Esophagus muscularis mucosa (tissue), 4 donors: ENCODE results near the gene CHPF2. TPM values are rescaled to one million over a fixed set of nuclear protein-coding genes. Genes with fewer than 3 reads are reported as not detected.

ENCODE experiments used
- DNase-seq: peaks from one replicate; pipeline ENCODE4 v3.0.0-alpha.2; 2017; ENCODE audit errors: extremely low spot score
- H3K27ac ChIP-seq, 4 donors: fragments of 200-600 bp; sonication (generic); replicated peaks in 1 of 4; 1 replicate in 3 of 4; 2 replicates in 1 of 4; pipeline ENCODE4 v1.5.1; 2016 to 2019; ENCODE audit warnings: mild to moderate bottlenecking in 1 of 4
- H3K27me3 ChIP-seq, 4 donors: fragments of 200-600 bp; sonication (generic); one replicate each; pipeline versions ENCODE4 v1.5.1 to v1.6.0; 2016 to 2019
- H3K36me3 ChIP-seq, 4 donors: fragments of 200-600 bp; sonication (generic); one replicate each; pipeline ENCODE4 v1.5.1; 2016 to 2019
- H3K4me1 ChIP-seq, 4 donors: fragments of 200-600 bp; sonication (generic); one replicate each; pipeline ENCODE4 v1.5.1; 2016 to 2019
- H3K4me3 ChIP-seq, 4 donors: fragments of 200-600 bp; sonication (generic); 1 replicate in 2 of 4; 2 replicates in 2 of 4; pipeline ENCODE4 v1.5.1; 2016 to 2019; ENCODE audit warnings: mild to moderate bottlenecking in 4 of 4, moderate library complexity in 1 of 4
- H3K9me3 ChIP-seq, 4 donors: fragments of 200-600 bp; sonication (generic); 1 replicate in 3 of 4; 2 replicates in 1 of 4; pipeline ENCODE4 v1.5.1; 2016 to 2019
- EP300 ChIP-seq: sonication (generic); formaldehyde crosslinking; IDR thresholded peaks from one replicate; pipeline ENCODE4 v1.6.1; 2017; ENCODE audit warnings: antibody characterized with exemption
- POLR2A ChIP-seq: fragments of 450-650 bp; IDR thresholded peaks from one replicate; pipeline ENCODE4 v1.6.1; 2017; ENCODE audit warnings: antibody characterized with exemption, moderate library complexity, mild to moderate bottlenecking, low read depth
- POLR2AphosphoS5 ChIP-seq, 2 donors: sonication (generic); formaldehyde crosslinking; IDR thresholded peaks; one replicate each; pipeline ENCODE4 v1.6.1; 2017; ENCODE audit warnings: antibody characterized with exemption in 2 of 2
- WGBS: methylation state at CpG from one replicate; pipeline ENCODE4 v1.1.5; 2018; 5-methylcytosine and 5-hydroxymethylcytosine counted together
- intact Hi-C: fragments of 100-400 bp; cut with DNase I; formaldehyde crosslinking; loops from one replicate; pipeline ENCODE4 v1.15.1; 2023
- total RNA-seq, 4 donors: library from RNA; depleted of rRNA; stranded (reverse); fragments of >200 nt; gene quantifications; one replicate each; pipeline versions ENCODE4 v1.1.0 to v1.2.1, GENCODE V29; 2016
- TF ChIP-seq, protein P1 (sequence below), 3 experiments: fragments of 200-600 bp in 2 of 3; fragments of 450-650 bp in 1 of 3; sonication (generic) in 2 of 3; IDR thresholded peaks; one replicate each; pipeline ENCODE4 v1.5.1; 2017 to 2019; ENCODE audit warnings: antibody characterized with exemption in 3 of 3, mild to moderate bottlenecking in 2 of 3, moderate library complexity in 1 of 3

The CHPF2 gene
- total RNA-seq, 4 donors from 2014 or later: 23.7 to 39.4 (median 26.8) TPM

DNA sequence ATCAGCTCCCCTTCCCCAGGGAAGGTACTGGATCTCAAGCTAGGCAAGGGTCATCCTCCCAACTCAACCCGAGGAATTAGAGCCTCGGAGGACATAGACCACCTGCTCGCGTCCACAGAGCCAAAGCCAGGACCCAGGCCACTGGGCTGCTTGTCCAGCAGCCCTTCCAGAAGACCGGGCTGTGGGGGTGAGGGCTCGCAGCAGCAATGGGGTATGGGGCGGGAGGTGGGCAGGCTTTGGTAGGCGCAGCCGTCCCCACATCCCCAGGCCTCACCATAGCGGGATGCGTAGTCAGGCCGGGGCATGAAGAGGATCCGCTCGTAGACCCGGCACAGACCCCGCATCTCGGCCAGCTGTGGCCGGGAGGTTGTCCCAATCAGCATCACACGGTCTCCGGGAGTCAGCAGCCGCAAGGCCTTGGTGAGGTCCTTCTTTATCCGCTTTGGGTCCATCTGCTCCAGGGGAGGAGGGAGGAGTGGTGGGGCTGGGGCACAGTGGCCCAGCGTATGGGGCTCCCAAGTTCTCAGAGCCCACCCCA, 40.2 kb upstream of the CHPF2 start:
- no peaks in the 10 kb centered on the region for H3K9me3 ChIP-seq
- TF ChIP-seq, protein P1, sequence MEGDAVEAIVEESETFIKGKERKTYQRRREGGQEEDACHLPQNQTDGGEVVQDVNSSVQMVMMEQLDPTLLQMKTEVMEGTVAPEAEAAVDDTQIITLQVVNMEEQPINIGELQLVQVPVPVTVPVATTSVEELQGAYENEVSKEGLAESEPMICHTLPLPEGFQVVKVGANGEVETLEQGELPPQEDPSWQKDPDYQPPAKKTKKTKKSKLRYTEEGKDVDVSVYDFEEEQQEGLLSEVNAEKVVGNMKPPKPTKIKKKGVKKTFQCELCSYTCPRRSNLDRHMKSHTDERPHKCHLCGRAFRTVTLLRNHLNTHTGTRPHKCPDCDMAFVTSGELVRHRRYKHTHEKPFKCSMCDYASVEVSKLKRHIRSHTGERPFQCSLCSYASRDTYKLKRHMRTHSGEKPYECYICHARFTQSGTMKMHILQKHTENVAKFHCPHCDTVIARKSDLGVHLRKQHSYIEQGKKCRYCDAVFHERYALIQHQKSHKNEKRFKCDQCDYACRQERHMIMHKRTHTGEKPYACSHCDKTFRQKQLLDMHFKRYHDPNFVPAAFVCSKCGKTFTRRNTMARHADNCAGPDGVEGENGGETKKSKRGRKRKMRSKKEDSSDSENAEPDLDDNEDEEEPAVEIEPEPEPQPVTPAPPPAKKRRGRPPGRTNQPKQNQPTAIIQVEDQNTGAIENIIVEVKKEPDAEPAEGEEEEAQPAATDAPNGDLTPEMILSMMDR (IDR thresholded peaks at IDR 0.05): no peak
- TF ChIP-seq POLR2A (no peak), EP300 (no peak), POLR2AphosphoS5 (IDR thresholded peaks at IDR 0.05) (no peak)
- peaks cover 0 to 40% (median 0%) of the 10 kb centered on the region in 4 donors for H3K27me3 ChIP-seq
- intact Hi-C loops: no loop called here
- WGBS: 88% methylated on average over 3 of the region's 23 CpGs
- DNase-seq: no peak
- H3K27ac ChIP-seq: no peak overlapping the region
- H3K4me1 ChIP-seq: peaks cover 0 to 3% (median 0%) of the 10 kb centered on the region in 4 donors
- no peak overlapping the region for H3K4me3 ChIP-seq
- no peaks in the 10 kb centered on the region for H3K36me3 ChIP-seq

DNA sequence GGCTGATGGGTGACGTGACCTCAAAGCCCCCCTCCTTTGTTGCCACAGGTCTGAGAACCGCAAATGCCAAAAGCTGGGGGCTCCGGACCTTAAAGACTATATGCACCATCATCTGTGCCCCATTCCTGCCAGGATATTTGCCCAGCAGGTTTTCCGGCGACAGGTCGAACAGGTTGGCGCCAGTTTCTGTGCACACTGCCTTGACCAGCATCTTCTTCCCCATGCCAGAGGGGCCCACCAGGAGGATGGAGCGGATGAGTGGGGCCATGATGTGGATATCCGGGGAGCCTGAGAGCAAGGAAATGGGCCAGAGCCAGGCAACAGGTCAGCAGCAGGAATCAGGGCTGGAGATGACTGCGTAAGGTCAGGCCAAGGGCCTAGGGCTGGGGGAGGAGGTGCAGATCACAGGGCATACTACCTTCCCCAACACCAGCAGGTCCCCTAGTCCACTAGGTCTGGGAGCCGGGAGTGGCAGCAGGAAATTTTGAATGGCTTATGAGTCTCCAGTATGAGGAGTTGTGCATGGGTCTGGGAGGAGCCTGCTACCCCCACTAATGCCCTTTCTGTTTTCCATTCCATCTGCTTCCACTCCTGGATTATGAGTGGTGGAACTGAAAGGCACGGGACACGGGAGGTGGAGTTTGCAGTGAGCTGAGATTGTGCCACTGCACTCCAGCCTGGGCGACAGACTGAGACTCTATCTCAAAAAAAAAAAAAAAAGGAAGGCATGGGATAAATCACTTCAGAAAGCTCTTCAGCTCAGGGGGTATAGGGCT, 38.9 kb upstream of the CHPF2 start:
- TF ChIP-seq, protein P1 (IDR thresholded peaks at IDR 0.05): no peak
- no peak for TF ChIP-seq POLR2AphosphoS5 (IDR thresholded peaks at IDR 0.05)
- no peak for TF ChIP-seq POLR2A
- TF ChIP-seq EP300: no peak
- intact Hi-C loops: no loop called here
- Histone ChIP-seq H3K4me1 (peaks cover 0 to 1% (median 0%) of the 10 kb centered on the region in 4 donors), H3K27ac (no peak overlapping the region), H3K9me3 (no peaks in the 10 kb centered on the region), H3K27me3 (peaks cover 0 to 32% (median 0%) of the 10 kb centered on the region in 4 donors), H3K4me3 (no peak overlapping the region), H3K36me3 (no peaks in the 10 kb centered on the region)
- DNase-seq: no peak
- 91% methylated on average over 12 of the region's 14 CpGs for WGBS

DNA sequence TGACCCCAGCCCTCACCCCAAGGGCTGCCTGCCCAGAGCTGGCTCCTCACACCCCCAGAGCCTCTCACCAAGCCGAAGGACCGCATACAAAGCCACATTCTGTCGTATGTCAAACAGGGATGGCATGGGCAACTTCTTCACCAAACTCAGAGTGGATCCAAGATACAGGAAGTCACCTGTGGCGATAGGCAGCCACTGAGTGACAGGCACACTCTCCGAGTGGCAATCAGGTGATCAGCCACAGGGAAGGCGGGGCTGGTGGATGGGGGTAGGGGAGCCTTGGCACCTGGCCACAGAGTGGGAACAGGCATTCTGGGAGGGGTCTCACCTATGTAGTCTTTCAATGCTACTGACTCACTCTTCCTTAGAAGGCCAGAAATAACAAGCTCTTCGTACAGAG, 38.1 kb upstream of the CHPF2 start:
- H3K27me3 ChIP-seq: peaks cover 0 to 32% (median 0%) of the 10 kb centered on the region in 4 donors
- TF ChIP-seq POLR2AphosphoS5 (IDR thresholded peaks at IDR 0.05) (no peak), EP300 (no peak), POLR2A (no peak)
- TF ChIP-seq, protein P1 (IDR thresholded peaks at IDR 0.05): no peak
- no peaks in the 10 kb centered on the region for H3K9me3 ChIP-seq
- H3K4me1 ChIP-seq: peaks cover 0 to 3% (median 3%) of the 10 kb centered on the region in 4 donors
- DNase-seq: no peak
- H3K4me3 ChIP-seq: no peak overlapping the region
- no peaks in the 10 kb centered on the region for H3K36me3 ChIP-seq
- H3K27ac ChIP-seq: no peak overlapping the region
- WGBS: 64% methylated on average over 6 of the region's 7 CpGs
- intact Hi-C loops: no loop called here

DNA sequence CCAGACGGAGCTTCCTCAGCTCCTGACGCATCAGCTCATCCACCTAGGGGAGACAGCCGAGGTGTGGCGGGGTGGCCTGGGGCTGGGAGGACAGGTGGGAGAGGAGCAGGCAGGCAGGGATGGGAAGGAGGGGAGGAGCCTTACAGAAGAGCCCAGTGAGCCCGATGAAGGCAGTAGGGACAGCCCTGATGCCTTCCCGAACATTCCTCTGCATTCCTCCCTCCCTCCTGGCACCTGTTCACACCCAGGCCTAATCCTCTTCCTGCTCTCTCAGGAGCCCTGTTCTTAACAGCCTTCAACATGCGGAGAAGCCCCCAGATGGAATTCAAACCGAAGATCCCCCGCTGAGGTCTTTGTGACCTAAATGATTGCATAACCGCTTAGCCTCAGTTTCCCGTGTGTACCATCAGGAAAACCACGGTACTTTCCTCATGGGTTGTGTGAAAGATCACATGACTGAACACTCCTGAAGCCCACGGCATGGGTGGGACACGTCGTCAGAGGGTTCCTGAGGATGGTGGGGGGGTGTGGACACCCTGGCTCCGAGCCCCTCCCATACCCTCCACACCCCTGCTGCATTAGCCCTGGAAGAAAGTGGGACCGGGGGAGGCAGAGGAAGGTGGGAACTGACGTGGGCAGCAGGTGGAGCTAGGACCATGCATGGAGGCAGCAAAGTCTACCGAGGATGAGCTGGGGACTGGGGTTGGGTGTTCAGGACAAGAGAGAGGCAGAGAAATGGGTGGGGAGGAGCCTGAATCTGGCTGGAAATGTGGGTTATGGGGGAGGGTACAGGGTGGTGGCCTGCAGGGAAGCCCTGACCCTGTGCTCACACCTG, 36.5 kb upstream of the CHPF2 start:
- H3K9me3 ChIP-seq: no peaks in the 10 kb centered on the region
- peaks cover 0 to 32% (median 0%) of the 10 kb centered on the region in 4 donors for H3K27me3 ChIP-seq
- no peak overlapping the region for H3K27ac ChIP-seq
- WGBS: 64% methylated on average over 18 of the region's 19 CpGs
- H3K4me3 ChIP-seq: no peak overlapping the region
- peaks cover 0 to 11% (median 10%) of the 10 kb centered on the region in 4 donors for H3K4me1 ChIP-seq
- no peak for DNase-seq
- H3K36me3 ChIP-seq: no peaks in the 10 kb centered on the region
- TF ChIP-seq POLR2A: no peak
- TF ChIP-seq EP300: no peak
- TF ChIP-seq, protein P1 (IDR thresholded peaks at IDR 0.05): no peak
- TF ChIP-seq POLR2AphosphoS5 (IDR thresholded peaks at IDR 0.05): no peak
- intact Hi-C loops: no loop called here
